ENCODE measurements around the gene DNM1. TPM values are rescaled to one million over a fixed set of nuclear protein-coding genes. Genes with fewer than 3 reads are reported as not detected.

DNM1 gene
- total and polyA plus RNA-seq, 10 of the 15 experiments (the other 5 are each of a cell fraction or from before 2014, with no cell fraction given): 0.06 to 0.67 (median 0.19) TPM; not detected in 3

DNA sequence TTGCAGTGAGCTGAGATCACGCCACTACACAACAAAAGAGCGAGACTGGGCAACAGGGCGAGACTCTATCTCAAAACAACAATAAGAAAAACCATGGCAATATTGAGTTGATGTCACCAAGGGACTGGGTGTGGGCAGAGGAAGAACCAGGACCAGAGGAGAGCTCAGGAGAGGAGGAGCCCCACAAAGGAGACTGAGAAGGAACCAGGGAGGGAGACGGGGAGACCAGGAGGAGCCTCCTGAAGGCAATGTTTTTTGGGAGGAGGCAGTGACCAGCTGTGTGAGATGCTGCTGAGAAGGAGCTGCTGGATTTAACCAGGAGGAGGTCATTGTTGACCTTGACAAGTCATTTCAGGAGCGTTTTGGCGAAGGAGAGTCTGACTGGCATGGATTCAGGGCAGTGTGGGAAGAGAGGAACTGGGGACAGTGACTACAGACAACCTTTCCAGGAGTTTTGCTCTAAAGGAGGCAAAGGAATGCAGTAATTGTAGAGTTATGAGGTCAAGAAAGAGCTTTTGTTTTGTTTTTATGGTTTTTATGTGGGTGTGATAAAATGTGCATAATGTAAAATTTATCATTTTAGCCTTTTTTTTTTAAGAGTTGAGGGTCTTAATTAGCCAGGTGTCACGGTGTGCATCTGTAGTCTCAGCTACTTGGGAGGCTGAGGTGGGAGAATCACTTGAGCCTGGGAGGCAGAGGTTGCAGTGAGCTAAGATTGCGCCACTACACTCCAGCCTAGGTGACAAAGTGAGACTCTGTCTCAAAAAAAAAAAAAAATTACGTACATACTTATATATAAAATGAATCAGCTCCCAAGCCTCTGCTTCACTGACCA is 101.2 kb downstream of the DNM1 start:
- intact Hi-C loops (cut with micrococcal nuclease; ENCODE audit: unreplicated experiment) (no loop called here), in situ Hi-C loops (cut with MboI) (no loop called here)
- no peak overlapping the region for H3K4me2 ChIP-seq (ENCODE audit: control insufficient read depth, insufficient read depth)
- no peak overlapping the region for H3K9ac ChIP-seq (ENCODE audit: control insufficient read depth, insufficient read depth, low read length)
- WGBS (ENCODE audit: insufficient coverage, insufficient replicate concordance, low lambda C conversion rate, missing lambda C conversion rate): 90% methylated on average over 7 of the region's 9 CpGs
- H2AFZ ChIP-seq (ENCODE audit: control insufficient read depth, low read depth, low read length): no peak overlapping the region
- no peak for TF ChIP-seq MEF2B (IDR thresholded peaks at IDR 0.05; ENCODE audit: partially characterized antibody, poor library complexity, severe bottlenecking)
- H4K20me1 ChIP-seq (ENCODE audit: control insufficient read depth, insufficient read depth): no peaks in the 10 kb centered on the region
- no TSS peak for BruUV-seq (replicated peaks)
- H3K36me3 ChIP-seq (ENCODE audit: control insufficient read depth in 2 of 2, insufficient read depth in 2 of 2, low read length in 1 of 2): peaks cover 0 to 1% of the 10 kb centered on the region in 2 experiments; a peak in 2 of 4 replicates
- ChIA-PET CTCF (interaction anchor here (0.9 to 2.6 kb wide), 3 partner anchors 9 to 37 kb away, joined by 3 to 9 read pairs (median 5); no protein-coding TSS in a partner anchor), POLR2A (interaction anchor here (0.6 kb wide), 2 partner anchors 8 to 363 kb away, joined by 3 read pairs; no protein-coding TSS in a partner anchor), SMC1A (ENCODE audit: uncharacterized antibody, unreplicated experiment) (interaction anchor here (1.4 kb wide), 1 partner anchor 19 kb away, joined by 3 read pairs; no protein-coding TSS in a partner anchor), RAD21 (ENCODE audit: unreplicated experiment) (no interaction called here)
- no peak overlapping the region for H3K4me3 ChIP-seq
- no peaks in the 10 kb centered on the region for H3K79me2 ChIP-seq (ENCODE audit: control insufficient read depth, insufficient read depth, low read length)
- H3K9me3 ChIP-seq (replicated peaks; ENCODE audit: control insufficient read depth, insufficient read depth, low read length): no peaks in the 10 kb centered on the region
- DNase-seq (ENCODE audit: low read depth, low spot score) (no peak), FAIRE-seq (no peak), ATAC-seq (no peak)
- no peaks in the 10 kb centered on the region for H3K27me3 ChIP-seq (replicated peaks in 1 of 2; ENCODE audit: control insufficient read depth in 2 of 2, insufficient read depth in 2 of 2, low read length in 1 of 2)
- no peaks in the 10 kb centered on the region for H3K4me1 ChIP-seq (ENCODE audit: control insufficient read depth, insufficient read depth, low read length)
- no peak overlapping the region for H3K27ac ChIP-seq (ENCODE audit: control insufficient read depth, insufficient read depth)

MicroRNA genes within 50 kb of the gene (microRNA counts, 767-probe panel; counts per million panel counts)
- microRNA hsa-miR-199b-5p (55.3 counts per million), microRNA hsa-miR-3154 (1,512 counts per million, percentile 58 among the panel's probes with 10 or more counts)

Small RNAs within 50 kb of the gene (microRNA-seq; reads per million reads assigned to microRNA genes)
- 1.5 reads per million for gene MIR199B
- not detected for gene MIR3154

Small RNAs within 50 kb of the gene (small RNA-seq; reads per million reads assigned to genes)
- 1.5 reads per million, percentile 50 among the genes with 10 or more reads in this experiment for gene MIR199B
- gene MIR3154: not detected

Other genes starting within 250 kb of the DNM1 start
Only the 7 nearest of the 14 such genes appear.
- gene PTGES2, start 75.7 kb upstream of the DNM1 start, total RNA-seq (2014; rRNA removed): 127 and 141 TPM in 2 replicates
- 45.8 and 57.9 TPM in 2 replicates for gene PTGES2, start 75.7 kb upstream of the DNM1 start, total RNA-seq (2014; rRNA removed; fragmentation: Illumina TruSeq; extraction: Trizol)
- gene PTGES2, start 75.7 kb upstream of the DNM1 start, total RNA-seq (2021): 99.5 and 106 TPM in 2 replicates
- gene PTGES2, start 75.7 kb upstream of the DNM1 start, polyA plus RNA-seq (2011; rRNA removed): 54.8 and 98.8 TPM in 2 replicates
- 34.3 and 59.9 TPM in 2 replicates for gene PTGES2, start 75.7 kb upstream of the DNM1 start, polyA plus RNA-seq (2014; fragmentation: Illumina TruSeq; extraction: Trizol)
- 1 to 10 TPM; 2.1 to 7.0 TPM for gene PTGES2, start 75.7 kb upstream of the DNM1 start, polyA plus RNA-seq (2014; fragmentation: Nextera tagmentation; extraction: Ambion mirVana)
- gene PTGES2, start 75.7 kb upstream of the DNM1 start, polyA plus RNA-seq (2014; rRNA removed): 107 and 125 TPM in 2 replicates
- gene PTGES2, start 75.7 kb upstream of the DNM1 start, polyA plus RNA-seq (2016; fragmentation: Nextera tagmentation; extraction: Ambion mirVana): 100 to 1,000 TPM; 114 to 131 TPM
- gene LCN2, start 53.9 kb upstream of the DNM1 start, total RNA-seq (2014; rRNA removed): not detected in 2 replicates
- not detected in 2 replicates for gene LCN2, start 53.9 kb upstream of the DNM1 start, total RNA-seq (2014; rRNA removed; fragmentation: Illumina TruSeq; extraction: Trizol)
- not detected in 2 replicates for gene LCN2, start 53.9 kb upstream of the DNM1 start, total RNA-seq (2021)
- not detected in 2 replicates for gene LCN2, start 53.9 kb upstream of the DNM1 start, polyA plus RNA-seq (2011; rRNA removed)
- gene LCN2, start 53.9 kb upstream of the DNM1 start, polyA plus RNA-seq (2014; fragmentation: Illumina TruSeq; extraction: Trizol): not detected in 2 replicates
- gene LCN2, start 53.9 kb upstream of the DNM1 start, polyA plus RNA-seq (2014; fragmentation: Nextera tagmentation; extraction: Ambion mirVana): not detected
- gene LCN2, start 53.9 kb upstream of the DNM1 start, polyA plus RNA-seq (2014; rRNA removed): not detected in 2 replicates
- gene LCN2, start 53.9 kb upstream of the DNM1 start, polyA plus RNA-seq (2016; fragmentation: Nextera tagmentation; extraction: Ambion mirVana): not detected
- gene BBLN, start 43.1 kb upstream of the DNM1 start, total RNA-seq (2014; rRNA removed): 184 and 194 TPM in 2 replicates
- gene BBLN, start 43.1 kb upstream of the DNM1 start, total RNA-seq (2014; rRNA removed; fragmentation: Illumina TruSeq; extraction: Trizol): 24.1 and 32.2 TPM in 2 replicates
- 96.5 and 102 TPM in 2 replicates for gene BBLN, start 43.1 kb upstream of the DNM1 start, total RNA-seq (2021)
- 13.2 and 36.5 TPM in 2 replicates for gene BBLN, start 43.1 kb upstream of the DNM1 start, polyA plus RNA-seq (2011; rRNA removed)
- 2.9 and 11.3 TPM in 2 replicates for gene BBLN, start 43.1 kb upstream of the DNM1 start, polyA plus RNA-seq (2014; fragmentation: Illumina TruSeq; extraction: Trizol)
- gene BBLN, start 43.1 kb upstream of the DNM1 start, polyA plus RNA-seq (2014; fragmentation: Nextera tagmentation; extraction: Ambion mirVana): 10 to 100 TPM in 1 of 2 experiments, 1 to 10 TPM in 1; 3.8 to 13.5 TPM
- 155 and 163 TPM in 2 replicates for gene BBLN, start 43.1 kb upstream of the DNM1 start, polyA plus RNA-seq (2014; rRNA removed)
- 100 to 1,000 TPM in 1 of 2 experiments, 10 to 100 TPM in 1; 95.9 to 115 TPM for gene BBLN, start 43.1 kb upstream of the DNM1 start, polyA plus RNA-seq (2016; fragmentation: Nextera tagmentation; extraction: Ambion mirVana)
- gene CIZ1, start 11.8 kb upstream of the DNM1 start, total RNA-seq (2014; rRNA removed): 24.1 and 27.6 TPM in 2 replicates
- 13.9 and 16.3 TPM in 2 replicates for gene CIZ1, start 11.8 kb upstream of the DNM1 start, total RNA-seq (2014; rRNA removed; fragmentation: Illumina TruSeq; extraction: Trizol)
- gene CIZ1, start 11.8 kb upstream of the DNM1 start, total RNA-seq (2021): 90.3 and 91.6 TPM in 2 replicates
- gene CIZ1, start 11.8 kb upstream of the DNM1 start, polyA plus RNA-seq (2011; rRNA removed): 15.8 and 30.3 TPM in 2 replicates
- gene CIZ1, start 11.8 kb upstream of the DNM1 start, polyA plus RNA-seq (2014; fragmentation: Illumina TruSeq; extraction: Trizol): 43.0 and 58.7 TPM in 2 replicates
- gene CIZ1, start 11.8 kb upstream of the DNM1 start, polyA plus RNA-seq (2014; fragmentation: Nextera tagmentation; extraction: Ambion mirVana): 1 to 10 TPM; 1.8 to 5.0 TPM
- gene CIZ1, start 11.8 kb upstream of the DNM1 start, polyA plus RNA-seq (2014; rRNA removed): 40.6 and 49.2 TPM in 2 replicates
- 10 to 100 TPM; 57.9 to 62.3 TPM for gene CIZ1, start 11.8 kb upstream of the DNM1 start, polyA plus RNA-seq (2016; fragmentation: Nextera tagmentation; extraction: Ambion mirVana)
- 20.2 and 20.7 TPM in 2 replicates for gene GOLGA2, start 72.6 kb downstream of the DNM1 start, total RNA-seq (2014; rRNA removed)
- gene GOLGA2, start 72.6 kb downstream of the DNM1 start, total RNA-seq (2014; rRNA removed; fragmentation: Illumina TruSeq; extraction: Trizol): 18.3 and 19.2 TPM in 2 replicates
- gene GOLGA2, start 72.6 kb downstream of the DNM1 start, total RNA-seq (2021): 27.2 and 32.6 TPM in 2 replicates
- 17.9 and 25.2 TPM in 2 replicates for gene GOLGA2, start 72.6 kb downstream of the DNM1 start, polyA plus RNA-seq (2011; rRNA removed)
- 28.0 and 31.4 TPM in 2 replicates for gene GOLGA2, start 72.6 kb downstream of the DNM1 start, polyA plus RNA-seq (2014; fragmentation: Illumina TruSeq; extraction: Trizol)
- gene GOLGA2, start 72.6 kb downstream of the DNM1 start, polyA plus RNA-seq (2014; fragmentation: Nextera tagmentation; extraction: Ambion mirVana): 1 to 10 TPM; 5.9 to 8.0 TPM
- gene GOLGA2, start 72.6 kb downstream of the DNM1 start, polyA plus RNA-seq (2014; rRNA removed): 29.1 and 34.8 TPM in 2 replicates
- gene GOLGA2, start 72.6 kb downstream of the DNM1 start, polyA plus RNA-seq (2016; fragmentation: Nextera tagmentation; extraction: Ambion mirVana): 10 to 100 TPM in 1 of 2 experiments, 1 to 10 TPM in 1; 9.3 to 11.5 TPM
- 16.9 and 21.9 TPM in 2 replicates for gene SWI5, start 72.9 kb downstream of the DNM1 start, total RNA-seq (2014; rRNA removed)
- gene SWI5, start 72.9 kb downstream of the DNM1 start, total RNA-seq (2014; rRNA removed; fragmentation: Illumina TruSeq; extraction: Trizol): 15.2 and 16.8 TPM in 2 replicates
- gene SWI5, start 72.9 kb downstream of the DNM1 start, total RNA-seq (2021): 13.3 and 15.9 TPM in 2 replicates
- gene SWI5, start 72.9 kb downstream of the DNM1 start, polyA plus RNA-seq (2011; rRNA removed): 18.3 and 22.4 TPM in 2 replicates
- 14.2 and 15.8 TPM in 2 replicates for gene SWI5, start 72.9 kb downstream of the DNM1 start, polyA plus RNA-seq (2014; fragmentation: Illumina TruSeq; extraction: Trizol)
- 10 to 100 TPM; 14.8 to 19.3 TPM for gene SWI5, start 72.9 kb downstream of the DNM1 start, polyA plus RNA-seq (2014; fragmentation: Nextera tagmentation; extraction: Ambion mirVana)
- 22.0 and 23.9 TPM in 2 replicates for gene SWI5, start 72.9 kb downstream of the DNM1 start, polyA plus RNA-seq (2014; rRNA removed)
- 10 to 100 TPM; 31.4 to 36.2 TPM for gene SWI5, start 72.9 kb downstream of the DNM1 start, polyA plus RNA-seq (2016; fragmentation: Nextera tagmentation; extraction: Ambion mirVana)
- 38.5 and 38.9 TPM in 2 replicates for gene TRUB2, start 119.1 kb downstream of the DNM1 start, total RNA-seq (2014; rRNA removed)
- 26.5 and 27.6 TPM in 2 replicates for gene TRUB2, start 119.1 kb downstream of the DNM1 start, total RNA-seq (2014; rRNA removed; fragmentation: Illumina TruSeq; extraction: Trizol)
- 43.2 TPM in 2 replicates for gene TRUB2, start 119.1 kb downstream of the DNM1 start, total RNA-seq (2021)
- gene TRUB2, start 119.1 kb downstream of the DNM1 start, polyA plus RNA-seq (2011; rRNA removed): 20.4 and 32.4 TPM in 2 replicates
- gene TRUB2, start 119.1 kb downstream of the DNM1 start, polyA plus RNA-seq (2014; fragmentation: Illumina TruSeq; extraction: Trizol): 25.5 and 40.5 TPM in 2 replicates
- 1 to 10 TPM; 2.8 to 5.5 TPM for gene TRUB2, start 119.1 kb downstream of the DNM1 start, polyA plus RNA-seq (2014; fragmentation: Nextera tagmentation; extraction: Ambion mirVana)
- gene TRUB2, start 119.1 kb downstream of the DNM1 start, polyA plus RNA-seq (2014; rRNA removed): 35.4 and 38.8 TPM in 2 replicates
- gene TRUB2, start 119.1 kb downstream of the DNM1 start, polyA plus RNA-seq (2016; fragmentation: Nextera tagmentation; extraction: Ambion mirVana): 10 to 100 TPM; 64.9 to 70.5 TPM